Measurements from ENCODE around the gene ITM2A.

DNA sequence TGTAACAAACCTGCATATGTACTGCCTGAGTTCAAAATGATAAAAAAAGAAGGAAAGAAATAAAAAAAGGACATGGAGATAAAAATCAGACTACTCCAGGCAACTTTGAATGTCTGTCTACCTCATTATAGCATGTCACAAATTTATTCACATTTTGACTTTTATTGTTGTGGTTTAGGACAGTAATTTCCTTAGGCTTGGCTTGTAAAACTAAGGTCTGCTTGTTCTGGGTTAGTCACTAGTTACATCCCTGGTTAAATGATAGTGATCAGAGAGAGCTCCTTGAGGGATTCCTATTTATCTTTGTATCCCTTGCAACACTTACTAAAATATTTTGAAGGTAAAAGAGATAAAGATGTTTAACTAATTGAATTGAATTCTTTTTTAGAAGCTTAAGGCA lies 42.5 kb upstream of the ITM2A start:
- TF ChIP-seq, protein P1, sequence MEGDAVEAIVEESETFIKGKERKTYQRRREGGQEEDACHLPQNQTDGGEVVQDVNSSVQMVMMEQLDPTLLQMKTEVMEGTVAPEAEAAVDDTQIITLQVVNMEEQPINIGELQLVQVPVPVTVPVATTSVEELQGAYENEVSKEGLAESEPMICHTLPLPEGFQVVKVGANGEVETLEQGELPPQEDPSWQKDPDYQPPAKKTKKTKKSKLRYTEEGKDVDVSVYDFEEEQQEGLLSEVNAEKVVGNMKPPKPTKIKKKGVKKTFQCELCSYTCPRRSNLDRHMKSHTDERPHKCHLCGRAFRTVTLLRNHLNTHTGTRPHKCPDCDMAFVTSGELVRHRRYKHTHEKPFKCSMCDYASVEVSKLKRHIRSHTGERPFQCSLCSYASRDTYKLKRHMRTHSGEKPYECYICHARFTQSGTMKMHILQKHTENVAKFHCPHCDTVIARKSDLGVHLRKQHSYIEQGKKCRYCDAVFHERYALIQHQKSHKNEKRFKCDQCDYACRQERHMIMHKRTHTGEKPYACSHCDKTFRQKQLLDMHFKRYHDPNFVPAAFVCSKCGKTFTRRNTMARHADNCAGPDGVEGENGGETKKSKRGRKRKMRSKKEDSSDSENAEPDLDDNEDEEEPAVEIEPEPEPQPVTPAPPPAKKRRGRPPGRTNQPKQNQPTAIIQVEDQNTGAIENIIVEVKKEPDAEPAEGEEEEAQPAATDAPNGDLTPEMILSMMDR (IDR thresholded peaks at IDR 0.05): no peak
- TF ChIP-seq POLR2A (IDR thresholded peaks at IDR 0.05): no peak

All from upper lobe of left lung (tissue), 4 donors.